H54 (cell line): ENCODE results near the gene CA4.

Experiments used
- DNase-seq: peaks from one replicate; pipeline ENCODE4 v3.0.0; 2011; ENCODE audit warnings: low spot score, mixed read lengths; ENCODE audit not compliant: insufficient read length
- FAIRE-seq: peaks from 3 replicates; lab custom pipeline; 2011; peaks lifted over from hg19 to GRCh38; lab: Jason Lieb, UNC
- POLR2A ChIP-seq: IDR thresholded peaks from 2 replicates; pipeline ENCODE4 v1.6.1; 2011; ENCODE audit warnings: low read depth, mild to moderate bottlenecking, low read length

Gene CA4

GRCh38 chr17:60127068-60128064 is 22.4 kb upstream of the CA4 start:
- DNase-seq, result no peak
- TF ChIP-seq POLR2A, result no peak
- no peak for FAIRE-seq

- FAIRE-seq (no peak), DNase-seq (no peak)
- no peak for TF ChIP-seq POLR2A
Observed at GRCh38 chr17:60128171-60128859, 21.5 kb upstream of the CA4 start.

GRCh38 chr17:60129164-60129563 is 20.6 kb upstream of the CA4 start:
- no peak for TF ChIP-seq POLR2A
- FAIRE-seq, result no peak
- no peak for DNase-seq

- no peak for FAIRE-seq
- DNase-seq, result no peak
- no peak for TF ChIP-seq POLR2A
Observed at GRCh38 chr17:60130466-60130865, 19.3 kb upstream of the CA4 start.

- DNase-seq, result no peak
- no peak for FAIRE-seq
- TF ChIP-seq POLR2A, result no peak
Observed at GRCh38 chr17:60134396-60135150, 15.2 kb upstream of the CA4 start.

GRCh38 chr17:60135151-60135950 is 14.4 kb upstream of the CA4 start:
- DNase-seq (no peak), FAIRE-seq (no peak)
- no peak for TF ChIP-seq POLR2A

- no peak for FAIRE-seq
- no peak for TF ChIP-seq POLR2A
Observed at GRCh38 chr17:60135951-60136666, 13.7 kb upstream of the CA4 start.

GRCh38 chr17:60137731-60138130 is 12.0 kb upstream of the CA4 start:
- TF ChIP-seq POLR2A, result no peak
- FAIRE-seq (no peak), DNase-seq (no peak)

More at GRCh38 chr17:60135951-60136666, 13.7 kb upstream of the CA4 start:
- DNase-seq, result no peak

GRCh38 chr17:60138769-60139437 is 10.9 kb upstream of the CA4 start:
- FAIRE-seq (no peak), DNase-seq (no peak)

GRCh38 chr17:60139438-60140285 is 10.1 kb upstream of the CA4 start:
- no peak for DNase-seq
- TF ChIP-seq POLR2A, result no peak
- no peak for FAIRE-seq

More at GRCh38 chr17:60138769-60139437, 10.9 kb upstream of the CA4 start:
- TF ChIP-seq POLR2A, result no peak
